ENCODE data around the gene FARP1.
A peak's percentile ranks its signal among the peaks of the same experiment; 100 is the strongest.

The FARP1 gene

GRCh38 chr13:98436233-98436910 lies 293.5 kb downstream of the FARP1 start:
- no peak for DNase-seq

- no peak for DNase-seq
Observed at GRCh38 chr13:98438246-98439125, 295.6 kb downstream of the FARP1 start.

GRCh38 chr13:98439126-98439828 lies 296.4 kb downstream of the FARP1 start:
- DNase-seq: no peak

GRCh38 chr13:98439896-98440295 lies 297.0 kb downstream of the FARP1 start:
- DNase-seq: no peak

GRCh38 chr13:98440390-98441055 lies 297.6 kb downstream of the FARP1 start:
- no peak for DNase-seq

GRCh38 chr13:98441056-98441676 lies 298.3 kb downstream of the FARP1 start:
- no peak for DNase-seq

GRCh38 chr13:98442391-98443230 lies 299.7 kb downstream of the FARP1 start:
- no peak for DNase-seq

- DNase-seq: no peak
Observed at GRCh38 chr13:98443329-98443728, 300.4 kb downstream of the FARP1 start.

- no peak for DNase-seq
Observed at GRCh38 chr13:98443800-98444325, 301.0 kb downstream of the FARP1 start.

- no peak for DNase-seq
Observed at GRCh38 chr13:98444381-98444780, 301.5 kb downstream of the FARP1 start.

GRCh38 chr13:98445340-98446233 lies 302.7 kb downstream of the FARP1 start:
- peak; percentile 47 to 66 for DNase-seq

- DNase-seq: no peak
Observed at GRCh38 chr13:98446234-98446621, 303.3 kb downstream of the FARP1 start.

- DNase-seq: no peak
Observed at GRCh38 chr13:98447130-98447529, 304.2 kb downstream of the FARP1 start.

- DNase-seq: peak; percentile 11 to 13
Observed at GRCh38 chr13:98447881-98448641, 305.2 kb downstream of the FARP1 start.

- DNase-seq: no peak
Observed at GRCh38 chr13:98448642-98448928, 305.7 kb downstream of the FARP1 start.

- DNase-seq: no peak
Observed at GRCh38 chr13:98449273-98449672, 306.4 kb downstream of the FARP1 start.

GRCh38 chr13:98450026-98450425 lies 307.1 kb downstream of the FARP1 start:
- no peak for DNase-seq

- no peak for DNase-seq
Observed at GRCh38 chr13:98450539-98451111, 307.7 kb downstream of the FARP1 start.
